Neural cell (in vitro differentiated cells): ENCODE results near the gene DYNLT5.

Experiments used
- MXI1 ChIP-seq: fragments of 450-650 bp; conservative IDR thresholded peaks from 2 replicates; pipeline ENCODE4 v1.6.1; 2014; ENCODE audit warnings: antibody characterized with exemption, mild to moderate bottlenecking; ENCODE audit not compliant: poor library complexity, severe bottlenecking
- POLR2AphosphoS5 ChIP-seq: IDR thresholded peaks from 2 replicates; pipeline ENCODE4 v1.6.1; 2012
- RAD21 ChIP-seq: fragments of 450-650 bp; conservative IDR thresholded peaks from 2 replicates; pipeline ENCODE4 v1.6.1; 2014; ENCODE audit warnings: antibody characterized with exemption, mild to moderate bottlenecking, moderate library complexity
- SMC3 ChIP-seq: fragments of 450-650 bp; conservative IDR thresholded peaks from 2 replicates; pipeline ENCODE4 v1.6.1; 2014; ENCODE audit warnings: antibody characterized with exemption, mild to moderate bottlenecking, moderate library complexity; ENCODE audit not compliant: poor library complexity
- TAF1 ChIP-seq: IDR thresholded peaks from 2 replicates; pipeline ENCODE4 v1.6.1; 2012; ENCODE audit warnings: low read depth
- TF ChIP-seq, protein P1 (sequence below): fragments of 450-650 bp; IDR thresholded peaks from 2 replicates; pipeline ENCODE4 v1.5.1; 2014; ENCODE audit warnings: antibody characterized with exemption, mild to moderate bottlenecking, moderate library complexity; ENCODE audit not compliant: poor library complexity, severe bottlenecking

DNA sequence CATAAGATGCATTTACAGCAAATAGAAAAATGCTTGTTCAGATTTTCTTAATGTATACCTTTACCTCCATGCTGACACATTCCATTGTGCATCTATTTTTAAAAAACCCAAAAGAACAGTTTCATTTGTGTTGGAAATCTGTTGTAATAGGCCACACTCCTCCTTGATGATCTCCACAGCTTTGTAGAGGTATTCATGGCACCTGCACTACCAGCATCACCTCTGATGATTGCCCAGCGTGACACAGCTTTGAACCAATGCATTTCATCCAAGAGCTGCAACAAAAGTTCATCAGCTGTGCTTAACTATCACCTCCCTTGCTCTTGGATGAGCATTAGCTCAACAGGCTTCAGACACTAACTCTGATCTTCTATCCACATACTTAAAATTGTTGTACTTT lies 8.2 kb downstream of the DYNLT5 start:
- TF ChIP-seq, protein P1, sequence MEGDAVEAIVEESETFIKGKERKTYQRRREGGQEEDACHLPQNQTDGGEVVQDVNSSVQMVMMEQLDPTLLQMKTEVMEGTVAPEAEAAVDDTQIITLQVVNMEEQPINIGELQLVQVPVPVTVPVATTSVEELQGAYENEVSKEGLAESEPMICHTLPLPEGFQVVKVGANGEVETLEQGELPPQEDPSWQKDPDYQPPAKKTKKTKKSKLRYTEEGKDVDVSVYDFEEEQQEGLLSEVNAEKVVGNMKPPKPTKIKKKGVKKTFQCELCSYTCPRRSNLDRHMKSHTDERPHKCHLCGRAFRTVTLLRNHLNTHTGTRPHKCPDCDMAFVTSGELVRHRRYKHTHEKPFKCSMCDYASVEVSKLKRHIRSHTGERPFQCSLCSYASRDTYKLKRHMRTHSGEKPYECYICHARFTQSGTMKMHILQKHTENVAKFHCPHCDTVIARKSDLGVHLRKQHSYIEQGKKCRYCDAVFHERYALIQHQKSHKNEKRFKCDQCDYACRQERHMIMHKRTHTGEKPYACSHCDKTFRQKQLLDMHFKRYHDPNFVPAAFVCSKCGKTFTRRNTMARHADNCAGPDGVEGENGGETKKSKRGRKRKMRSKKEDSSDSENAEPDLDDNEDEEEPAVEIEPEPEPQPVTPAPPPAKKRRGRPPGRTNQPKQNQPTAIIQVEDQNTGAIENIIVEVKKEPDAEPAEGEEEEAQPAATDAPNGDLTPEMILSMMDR = no peak
- no peak for TF ChIP-seq POLR2AphosphoS5
- no peak for TF ChIP-seq MXI1
- TF ChIP-seq TAF1 = no peak
- no peak for TF ChIP-seq RAD21
- TF ChIP-seq SMC3 = no peak
